Muscle layer of colon (tissue), 2 donors: ENCODE results near the gene LRMDA.
"Not testable (repeated sequence)": the region's sequence is repeated elsewhere in the genome, so short reads cannot be mapped to it uniquely, and the experiment has no call there.

Source experiments
- H3K27ac ChIP-seq: one replicate; pipeline ENCODE4 v1.7.0; 2013; ENCODE audit warnings: low read depth, mild to moderate bottlenecking, low read length, moderate library complexity
- H3K27me3 ChIP-seq, 2 donors: one replicate each; pipeline ENCODE4 v1.7.0; 2013; ENCODE audit warnings: low read length in 2 of 2, mild to moderate bottlenecking in 2 of 2; ENCODE audit not compliant: insufficient read depth in 2 of 2, control insufficient read depth in 1 of 2
- H3K36me3 ChIP-seq: one replicate; pipeline ENCODE4 v1.7.0; 2013; ENCODE audit warnings: mild to moderate bottlenecking, low read length; ENCODE audit not compliant: insufficient read depth
- H3K4me1 ChIP-seq: one replicate; pipeline ENCODE4 v1.7.0; 2013; ENCODE audit warnings: mild to moderate bottlenecking, low read length; ENCODE audit not compliant: insufficient read depth
- H3K4me3 ChIP-seq, 2 donors: one replicate each; pipeline ENCODE4 v1.7.0; 2013; ENCODE audit warnings: low read length in 2 of 2, low read depth in 1 of 2, mild to moderate bottlenecking in 1 of 2, moderate library complexity in 1 of 2
- H3K9ac ChIP-seq: one replicate; pipeline ENCODE4 v1.7.0; 2013; ENCODE audit warnings: low read length
- H3K9me3 ChIP-seq: one replicate; pipeline ENCODE4 v1.7.0; 2013; ENCODE audit warnings: mild to moderate bottlenecking, low read length
- donor health status: abdominal sarcoma.
- donor health status: Adenocarcinoma of cecum.

LRMDA gene

GRCh38 chr10:75519213-75519612 lies 87.8 kb downstream of the LRMDA start:
- not testable (repeated sequence) for H3K9me3 ChIP-seq, H3K27me3 ChIP-seq, H3K36me3 ChIP-seq, H3K27ac ChIP-seq, H3K4me3 ChIP-seq, H3K9ac ChIP-seq, H3K4me1 ChIP-seq

GRCh38 chr10:75521194-75521829 lies 89.9 kb downstream of the LRMDA start:
- H3K9me3 ChIP-seq, H3K4me3 ChIP-seq, H3K27ac ChIP-seq, H3K9ac ChIP-seq, H3K36me3 ChIP-seq, H3K27me3 ChIP-seq, H3K4me1 ChIP-seq: not testable (repeated sequence)

GRCh38 chr10:75525067-75525466 lies 93.6 kb downstream of the LRMDA start:
- Histone ChIP-seq H3K27me3 (no peaks in the 10 kb centered on the region), H3K4me1 (no peaks in the 10 kb centered on the region), H3K27ac (no peak overlapping the region), H3K36me3 (no peaks in the 10 kb centered on the region), H3K4me3 (no peak overlapping the region), H3K9me3 (no peaks in the 10 kb centered on the region), H3K9ac (no peak overlapping the region)

GRCh38 chr10:75525646-75526045 lies 94.2 kb downstream of the LRMDA start:
- Histone ChIP-seq H3K27me3 (no peaks in the 10 kb centered on the region), H3K9ac (no peak overlapping the region), H3K4me3 (no peak overlapping the region), H3K9me3 (no peaks in the 10 kb centered on the region), H3K4me1 (no peaks in the 10 kb centered on the region), H3K27ac (no peak overlapping the region), H3K36me3 (no peaks in the 10 kb centered on the region)

GRCh38 chr10:75527542-75527941 lies 96.1 kb downstream of the LRMDA start:
- H3K9me3 ChIP-seq: no peaks in the 10 kb centered on the region
- no peak overlapping the region for H3K27ac ChIP-seq
- no peak overlapping the region for H3K9ac ChIP-seq
- H3K4me1 ChIP-seq: no peaks in the 10 kb centered on the region
- H3K27me3 ChIP-seq: no peaks in the 10 kb centered on the region
- H3K4me3 ChIP-seq: no peak overlapping the region
- H3K36me3 ChIP-seq: no peaks in the 10 kb centered on the region

GRCh38 chr10:75528392-75528791 lies 97.0 kb downstream of the LRMDA start:
- Histone ChIP-seq H3K9ac (no peak overlapping the region), H3K27me3 (no peaks in the 10 kb centered on the region), H3K27ac (no peak overlapping the region), H3K9me3 (no peaks in the 10 kb centered on the region), H3K36me3 (no peaks in the 10 kb centered on the region), H3K4me1 (no peaks in the 10 kb centered on the region), H3K4me3 (no peak overlapping the region)

GRCh38 chr10:75530299-75530698 lies 98.9 kb downstream of the LRMDA start:
- no peak overlapping the region for H3K9ac ChIP-seq
- no peaks in the 10 kb centered on the region for H3K27me3 ChIP-seq
- no peaks in the 10 kb centered on the region for H3K36me3 ChIP-seq
- no peaks in the 10 kb centered on the region for H3K9me3 ChIP-seq
- no peak overlapping the region for H3K4me3 ChIP-seq
- peaks cover 8% of the 10 kb centered on the region for H3K4me1 ChIP-seq
- no peak overlapping the region for H3K27ac ChIP-seq

- H3K9me3 ChIP-seq: no peaks in the 10 kb centered on the region
- no peak overlapping the region for H3K27ac ChIP-seq
- no peaks in the 10 kb centered on the region for H3K36me3 ChIP-seq
- no peaks in the 10 kb centered on the region for H3K27me3 ChIP-seq
- H3K4me3 ChIP-seq: no peak overlapping the region
- no peak overlapping the region for H3K9ac ChIP-seq
- H3K4me1 ChIP-seq: peaks cover 8% of the 10 kb centered on the region
Observed at GRCh38 chr10:75531571-75532031, 100.2 kb downstream of the LRMDA start.

GRCh38 chr10:75532253-75532924 lies 101.0 kb downstream of the LRMDA start:
- Histone ChIP-seq H3K27me3 (no peaks in the 10 kb centered on the region), H3K4me3 (no peak overlapping the region), H3K4me1 (peaks cover 8% of the 10 kb centered on the region), H3K9me3 (no peaks in the 10 kb centered on the region), H3K36me3 (no peaks in the 10 kb centered on the region), H3K27ac (no peak overlapping the region), H3K9ac (no peak overlapping the region)

- H3K9ac ChIP-seq: no peak overlapping the region
- no peaks in the 10 kb centered on the region for H3K27me3 ChIP-seq
- peaks cover 28% of the 10 kb centered on the region for H3K4me1 ChIP-seq
- H3K36me3 ChIP-seq: no peaks in the 10 kb centered on the region
- no peaks in the 10 kb centered on the region for H3K9me3 ChIP-seq
- H3K27ac ChIP-seq: no peak overlapping the region
- H3K4me3 ChIP-seq: no peak overlapping the region
Observed at GRCh38 chr10:75538144-75538543, 106.7 kb downstream of the LRMDA start.

- Histone ChIP-seq H3K27ac (no peak overlapping the region), H3K4me1 (peaks cover 35% of the 10 kb centered on the region), H3K9me3 (no peaks in the 10 kb centered on the region), H3K27me3 (no peaks in the 10 kb centered on the region), H3K9ac (no peak overlapping the region), H3K4me3 (no peak overlapping the region), H3K36me3 (no peaks in the 10 kb centered on the region)
Observed at GRCh38 chr10:75538765-75539164, 107.3 kb downstream of the LRMDA start.
